Thyroid gland (tissue), 4 donors: Measurements from ENCODE around the gene GPN1. TPM values are rescaled to one million over a fixed set of nuclear protein-coding genes. Genes with fewer than 3 reads are reported as not detected.

Experiments used
- DNase-seq, 2 donors: peaks; one replicate each; pipeline ENCODE4 v3.0.0-alpha.2; 2019
- H3K27ac ChIP-seq, 3 donors: fragments of 200-600 bp; sonication (generic); 1 replicate in 2 of 3; 2 replicates in 1 of 3; pipeline ENCODE4 v1.5.1; 2016 to 2019; ENCODE audit warnings: mild to moderate bottlenecking in 1 of 3, moderate library complexity in 1 of 3
- H3K27me3 ChIP-seq: fragments of 200-600 bp; sonication (generic); one replicate; pipeline ENCODE4 v1.5.1; 2019
- H3K36me3 ChIP-seq, 2 donors: fragments of 200-600 bp; sonication (generic); one replicate each; pipeline ENCODE4 v1.5.1; 2016 to 2019
- H3K4me1 ChIP-seq, 2 donors: fragments of 200-600 bp; sonication (generic); one replicate each; pipeline ENCODE4 v1.5.1; 2017 to 2019
- H3K4me3 ChIP-seq, 3 donors: fragments of 200-600 bp; sonication (generic); replicated peaks in 1 of 3; 1 replicate in 2 of 3; 2 replicates in 1 of 3; pipeline ENCODE4 v1.5.1; 2016; ENCODE audit warnings: mild to moderate bottlenecking in 1 of 3
- H3K9me3 ChIP-seq: fragments of 200-600 bp; sonication (generic); one replicate; pipeline ENCODE4 v1.5.1; 2017
- POLR2A ChIP-seq, 2 donors: fragments of 450-650 bp; IDR thresholded peaks; one replicate each; pipeline ENCODE4 v1.6.1; 2017; ENCODE audit warnings: antibody characterized with exemption in 2 of 2, mild to moderate bottlenecking in 2 of 2, moderate library complexity in 1 of 2
- WGBS, 2 donors: methylation state at CpG; one replicate each; pipeline ENCODE4 v1.1.5; 2017; 5-methylcytosine and 5-hydroxymethylcytosine counted together
- intact Hi-C: fragments of 100-400 bp; cut with DNase I; formaldehyde crosslinking; loops from one replicate; pipeline ENCODE4 v1.15.1; 2023
- total RNA-seq, 4 donors: library from RNA; depleted of rRNA; stranded (reverse); fragments of >200 nt; gene quantifications; one replicate each; pipeline ENCODE4 v1.2.3, GENCODE V29; 2016
- TF ChIP-seq, protein P1 (sequence below), 6 experiments: fragments of 200-600 bp in 3 of 6; fragments of 450-650 bp in 3 of 6; sonication (generic) in 3 of 6; IDR thresholded peaks; one replicate each; pipeline ENCODE4 v1.5.1; 2016 to 2019; ENCODE audit warnings: antibody characterized with exemption in 6 of 6, mild to moderate bottlenecking in 2 of 6, inconsistent platforms in 1 of 6, moderate library complexity in 1 of 6

Gene GPN1
- 10 to 100 TPM; 24.2 to 26.9 (median 24.9) TPM for total RNA-seq

DNA sequence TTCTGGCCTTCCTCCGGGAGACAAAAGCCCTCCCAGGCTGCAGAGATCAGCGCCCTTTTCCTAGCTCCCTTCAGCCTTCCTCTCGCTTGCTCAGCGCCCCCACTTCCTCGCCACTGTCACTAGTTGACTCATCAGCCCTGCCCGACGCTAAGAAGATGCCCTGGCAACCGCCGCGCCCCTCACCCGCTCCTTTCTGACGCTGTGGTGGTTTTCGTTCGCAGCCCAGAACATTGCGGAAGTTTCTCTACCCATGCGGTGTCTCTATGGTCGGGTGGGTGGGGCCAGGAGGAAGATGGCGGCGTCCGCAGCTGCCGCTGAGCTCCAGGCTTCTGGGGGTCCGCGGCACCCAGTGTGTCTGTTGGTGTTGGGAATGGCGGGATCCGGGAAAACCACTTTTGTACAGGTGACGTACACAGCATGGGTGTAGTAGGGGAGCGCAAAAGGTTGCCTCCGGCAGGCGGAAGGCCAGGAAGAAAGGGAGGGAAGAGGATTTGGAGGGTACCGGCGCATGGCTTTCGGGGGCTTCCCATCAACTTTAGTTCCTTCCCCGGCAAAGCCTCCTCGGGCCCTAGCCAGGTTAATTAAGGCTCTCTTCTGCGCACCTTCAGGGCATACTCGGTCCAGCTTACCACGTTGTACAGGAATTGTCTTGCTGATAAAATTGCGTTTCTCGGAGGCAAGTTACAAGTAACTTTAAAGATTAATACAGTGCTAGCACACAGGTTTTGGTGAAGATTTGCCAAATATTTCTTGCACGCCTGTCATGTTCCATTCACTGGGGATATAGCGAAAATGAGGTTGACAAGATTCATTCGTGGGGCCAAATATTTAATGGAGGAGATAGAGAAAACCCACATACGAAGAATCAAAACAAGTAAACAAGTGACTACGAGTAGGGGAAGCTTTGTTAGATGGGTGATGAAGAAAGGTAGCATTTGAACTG lies at the start of gene GPN1, which contains the start of gene CCDC121:
Gene GPN1 (plus strand): TSS at position 284 of the 943 bp plus-strand sequence. CDS start 9 bp downstream, at position 293.
Gene CCDC121 (minus strand): TSS at position 246 of the 943 bp plus-strand sequence. CDS start 1,213 bp downstream, outside the sequence.
- no peaks in the 10 kb centered on the region for H3K9me3 ChIP-seq
- intact Hi-C loops: no loop called here
- DNase-seq: peak; percentile 79 to 80
- peaks cover 19 to 26% of the 10 kb centered on the region in 2 donors for H3K4me1 ChIP-seq
- TF ChIP-seq POLR2A (IDR thresholded peaks at IDR 0.05): peak in 1 of 2 donors; percentile 83
- TF ChIP-seq, protein P1, sequence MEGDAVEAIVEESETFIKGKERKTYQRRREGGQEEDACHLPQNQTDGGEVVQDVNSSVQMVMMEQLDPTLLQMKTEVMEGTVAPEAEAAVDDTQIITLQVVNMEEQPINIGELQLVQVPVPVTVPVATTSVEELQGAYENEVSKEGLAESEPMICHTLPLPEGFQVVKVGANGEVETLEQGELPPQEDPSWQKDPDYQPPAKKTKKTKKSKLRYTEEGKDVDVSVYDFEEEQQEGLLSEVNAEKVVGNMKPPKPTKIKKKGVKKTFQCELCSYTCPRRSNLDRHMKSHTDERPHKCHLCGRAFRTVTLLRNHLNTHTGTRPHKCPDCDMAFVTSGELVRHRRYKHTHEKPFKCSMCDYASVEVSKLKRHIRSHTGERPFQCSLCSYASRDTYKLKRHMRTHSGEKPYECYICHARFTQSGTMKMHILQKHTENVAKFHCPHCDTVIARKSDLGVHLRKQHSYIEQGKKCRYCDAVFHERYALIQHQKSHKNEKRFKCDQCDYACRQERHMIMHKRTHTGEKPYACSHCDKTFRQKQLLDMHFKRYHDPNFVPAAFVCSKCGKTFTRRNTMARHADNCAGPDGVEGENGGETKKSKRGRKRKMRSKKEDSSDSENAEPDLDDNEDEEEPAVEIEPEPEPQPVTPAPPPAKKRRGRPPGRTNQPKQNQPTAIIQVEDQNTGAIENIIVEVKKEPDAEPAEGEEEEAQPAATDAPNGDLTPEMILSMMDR (IDR thresholded peaks at IDR 0.05): no peak
- peaks cover 8 to 11% of the 10 kb centered on the region in 2 donors for H3K36me3 ChIP-seq
- WGBS, 2 donors: 1% methylated on average over 33 to 37 of the region's 44 CpGs
- H3K27me3 ChIP-seq: no peaks in the 10 kb centered on the region
- peak within 1 kb of the TSS in 2 of 3 donors; percentile 61 to 89 for H3K27ac ChIP-seq
- H3K4me3 ChIP-seq: peak within 1 kb of the TSS; percentile 45 to 69 (median 62)

DNA sequence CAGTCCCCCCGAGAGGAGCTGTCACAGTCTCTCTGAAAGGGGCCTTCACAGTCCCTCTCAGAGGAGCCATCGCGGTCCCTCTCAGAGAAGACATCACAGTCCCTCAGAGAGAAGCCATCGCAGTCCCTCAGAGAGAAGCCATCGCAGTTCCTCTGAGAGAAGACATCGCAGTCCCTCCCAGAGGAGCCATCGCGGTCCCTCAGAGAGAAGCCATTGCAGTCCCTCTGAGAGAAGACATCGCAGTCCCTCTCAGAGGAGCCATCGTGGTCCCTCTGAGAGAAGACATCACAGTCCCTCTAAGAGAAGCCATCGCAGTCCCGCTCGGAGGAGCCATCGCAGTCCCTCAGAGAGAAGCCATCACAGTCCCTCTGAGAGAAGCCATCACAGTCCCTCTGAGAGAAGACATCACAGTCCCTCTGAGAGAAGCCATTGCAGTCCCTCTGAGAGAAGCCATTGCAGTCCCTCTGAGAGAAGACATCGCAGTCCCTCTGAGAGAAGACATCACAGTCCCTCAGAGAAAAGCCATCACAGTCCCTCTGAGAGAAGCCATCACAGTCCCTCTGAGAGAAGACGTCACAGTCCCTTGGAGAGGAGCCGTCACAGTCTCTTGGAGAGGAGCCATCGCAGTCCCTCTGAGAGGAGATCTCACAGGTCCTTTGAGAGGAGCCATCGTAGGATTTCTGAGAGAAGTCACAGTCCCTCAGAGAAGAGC lies 47.3 kb upstream of the GPN1 start:
- DNase-seq: no peak
- no peak overlapping the region for H3K4me3 ChIP-seq
- peaks cover 12 to 17% of the 10 kb centered on the region in 2 donors for H3K4me1 ChIP-seq
- 92 to 93% methylated on average over 18 to 19 of the region's 19 CpGs for WGBS, 2 donors
- H3K36me3 ChIP-seq: no peaks in the 10 kb centered on the region
- H3K27ac ChIP-seq: peak overlapping the region in 1 of 3 donors; percentile 52
- intact Hi-C loops: no loop called here
- H3K9me3 ChIP-seq: no peaks in the 10 kb centered on the region
- TF ChIP-seq, protein P1 (IDR thresholded peaks at IDR 0.05): no peak
- no peaks in the 10 kb centered on the region for H3K27me3 ChIP-seq

DNA sequence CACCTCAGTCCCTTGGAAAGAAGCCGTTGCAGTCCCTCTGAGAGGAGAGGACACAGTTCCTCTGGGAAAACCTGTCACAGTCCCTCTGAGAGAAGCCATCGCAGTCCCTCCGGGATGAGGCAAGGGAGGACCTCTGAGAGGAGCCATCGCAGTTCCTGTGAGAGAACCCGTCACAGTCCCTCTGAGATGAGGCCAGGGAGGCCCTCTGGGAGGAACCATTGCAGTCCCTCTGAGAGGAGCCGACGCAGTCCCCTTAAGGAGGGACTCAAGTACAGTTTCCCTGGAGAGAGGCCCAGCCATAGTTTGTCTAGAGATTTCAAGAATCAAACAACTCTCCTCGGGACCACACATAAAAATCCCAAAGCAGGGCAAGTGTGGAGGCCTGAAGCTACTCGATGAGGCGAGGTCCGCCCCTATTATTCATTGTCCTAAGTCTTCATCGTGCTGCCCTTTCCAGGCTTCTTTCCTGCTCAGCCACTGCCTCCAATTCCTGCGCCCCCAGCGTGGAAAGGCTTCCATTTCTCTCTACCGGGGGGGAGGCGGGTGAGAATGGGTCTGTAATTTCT lies 46.6 kb upstream of the GPN1 start:
- intact Hi-C loops: no loop called here

DNA sequence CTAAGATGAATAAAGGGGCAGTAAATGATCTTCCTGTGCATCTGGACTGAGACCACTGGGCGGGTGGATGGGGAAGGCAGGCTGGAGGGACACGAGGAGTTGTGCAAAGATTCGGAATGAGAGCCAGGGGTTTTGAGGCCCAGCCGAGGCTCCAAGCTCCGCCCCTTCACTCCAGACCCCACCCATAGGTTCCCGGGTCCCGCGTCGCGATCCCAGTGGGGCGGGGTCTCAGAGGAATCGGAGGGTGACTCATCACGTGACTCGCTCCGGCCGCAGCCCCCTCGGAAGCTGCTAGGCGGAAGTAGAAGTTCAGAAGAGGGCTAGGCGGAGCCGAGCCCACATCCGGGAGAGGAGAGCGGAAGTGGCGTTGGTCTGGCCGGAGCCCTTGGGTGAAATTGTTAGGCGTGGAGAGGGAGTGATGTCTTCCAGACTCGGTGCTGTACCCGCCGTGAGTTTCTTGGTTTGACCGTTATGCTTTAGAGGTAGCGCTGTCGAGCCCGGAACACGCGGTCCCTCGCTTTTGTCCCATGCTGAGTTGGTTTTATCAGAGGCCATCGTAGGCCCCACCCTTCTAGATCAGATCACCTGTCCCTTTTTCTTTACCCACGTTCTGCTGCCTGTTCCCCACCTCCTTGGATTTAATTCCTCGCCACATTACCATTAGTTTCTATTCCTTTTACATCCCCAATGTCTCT lies 46.0 kb upstream of the GPN1 start, which contains the start of gene ZNF512:
Gene ZNF512 (plus strand): TSS at position 348 of the 695 bp plus-strand sequence. CDS start 71 bp downstream, at position 419.
- H3K27ac ChIP-seq: peak within 1 kb of the TSS; percentile 1 to 59 (median 52)
- no peaks in the 10 kb centered on the region for H3K27me3 ChIP-seq
- peak within 1 kb of the TSS; percentile 15 to 59 (median 16) for H3K4me3 ChIP-seq
- peaks cover 12 to 17% of the 10 kb centered on the region in 2 donors for H3K4me1 ChIP-seq
- TF ChIP-seq POLR2A (IDR thresholded peaks at IDR 0.05): peak in 1 of 2 donors; percentile 62
- TF ChIP-seq, protein P1 (IDR thresholded peaks at IDR 0.05): no peak
- H3K36me3 ChIP-seq: no peaks in the 10 kb centered on the region
- WGBS, 2 donors: 1% methylated on average over 29 to 38 of the region's 38 CpGs
- DNase-seq: peak; percentile 89 to 90
- no peaks in the 10 kb centered on the region for H3K9me3 ChIP-seq
- intact Hi-C loops: no loop called here

More for the DNA sequence above, 46.6 kb upstream of the GPN1 start:
- no peaks in the 10 kb centered on the region for H3K27me3 ChIP-seq
- no peak for TF ChIP-seq POLR2A (IDR thresholded peaks at IDR 0.05)
- TF ChIP-seq, protein P1 (IDR thresholded peaks at IDR 0.05): no peak
- peak overlapping the region; percentile 1 to 59 (median 52) for H3K27ac ChIP-seq
- H3K36me3 ChIP-seq: no peaks in the 10 kb centered on the region
- DNase-seq: no peak
- WGBS, 2 donors: 77 to 82% methylated on average over 12 to 16 of the region's 16 CpGs
- no peaks in the 10 kb centered on the region for H3K9me3 ChIP-seq
- peak overlapping the region in 2 of 3 donors; percentile 15 to 59 for H3K4me3 ChIP-seq
- H3K4me1 ChIP-seq: peaks cover 12 to 17% of the 10 kb centered on the region in 2 donors
